HG02870 (cell line): ENCODE data around the gene CYP19A1.
"Not testable (repeated sequence)": the region's sequence is repeated elsewhere in the genome, so short reads cannot be mapped to it uniquely, and the experiment has no call there.

ENCODE experiments used
- ATAC-seq: cut with Tn5 transposase; IDR thresholded peaks from one replicate; pipeline ENCODE4 v1.9.1; 2021; ENCODE audit warnings: mild to moderate bottlenecking, moderate library complexity; ENCODE audit not compliant: unreplicated experiment

CYP19A1 gene

DNA sequence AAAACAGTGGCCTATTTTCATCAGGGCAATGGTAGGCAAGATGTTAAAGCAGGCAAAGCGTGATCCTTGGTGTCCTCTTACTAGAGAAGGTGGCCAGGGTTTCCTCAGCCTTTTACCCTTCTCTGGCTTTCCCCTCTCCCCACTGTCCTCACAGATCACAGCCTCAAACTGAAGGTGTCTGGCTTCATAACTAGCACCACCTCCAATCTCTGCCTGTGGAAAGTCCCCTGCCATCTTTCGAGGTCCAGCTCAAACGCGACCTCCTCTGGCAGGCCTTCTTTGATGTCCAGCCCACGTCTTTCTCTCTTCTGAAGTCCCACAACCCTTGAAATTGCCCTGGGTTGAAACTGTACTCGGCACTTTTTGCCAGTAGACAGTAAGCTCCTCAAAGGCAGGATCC lies 35.9 kb downstream of the CYP19A1 start:
- ATAC-seq = no peak

DNA sequence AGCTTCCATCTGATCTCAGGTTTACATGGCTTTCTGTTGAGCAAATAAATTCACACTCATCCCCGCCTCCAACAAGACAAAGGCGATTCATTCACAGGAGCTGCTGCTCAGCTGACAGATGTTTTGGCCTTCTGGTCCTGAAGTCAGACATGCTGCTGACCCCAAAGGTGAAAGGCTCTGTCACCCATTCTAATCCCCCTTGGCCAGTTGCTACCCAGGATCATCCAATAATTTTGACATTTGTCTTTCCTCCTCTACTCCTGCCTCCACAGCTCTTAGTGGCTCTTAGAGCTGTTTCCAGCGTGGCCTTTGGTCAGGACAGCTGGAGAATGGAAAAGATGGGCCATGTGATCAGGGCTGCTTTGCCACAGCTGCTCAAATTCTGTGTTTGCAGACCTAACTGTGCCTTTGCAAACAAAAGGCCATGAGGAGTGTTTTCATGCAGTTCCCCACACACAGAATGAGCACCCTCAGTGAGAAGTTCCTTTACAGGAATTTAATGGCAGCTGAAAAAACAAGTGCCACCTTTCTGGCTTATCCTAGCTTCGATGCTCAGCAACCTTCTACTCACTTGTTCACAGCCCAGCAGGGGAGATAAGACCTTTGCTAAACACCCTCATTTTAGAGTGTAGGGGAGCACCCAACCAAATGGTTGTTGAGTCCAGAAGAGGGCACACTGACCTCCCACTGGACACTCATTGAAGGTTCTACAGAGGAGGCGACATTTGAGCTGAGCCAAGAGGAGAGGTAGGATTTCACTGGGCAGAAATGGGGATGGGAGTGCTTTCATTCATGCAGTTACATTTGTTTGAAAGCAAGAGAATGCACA lies 39.0 kb downstream of the CYP19A1 start:
- no peak for ATAC-seq

DNA sequence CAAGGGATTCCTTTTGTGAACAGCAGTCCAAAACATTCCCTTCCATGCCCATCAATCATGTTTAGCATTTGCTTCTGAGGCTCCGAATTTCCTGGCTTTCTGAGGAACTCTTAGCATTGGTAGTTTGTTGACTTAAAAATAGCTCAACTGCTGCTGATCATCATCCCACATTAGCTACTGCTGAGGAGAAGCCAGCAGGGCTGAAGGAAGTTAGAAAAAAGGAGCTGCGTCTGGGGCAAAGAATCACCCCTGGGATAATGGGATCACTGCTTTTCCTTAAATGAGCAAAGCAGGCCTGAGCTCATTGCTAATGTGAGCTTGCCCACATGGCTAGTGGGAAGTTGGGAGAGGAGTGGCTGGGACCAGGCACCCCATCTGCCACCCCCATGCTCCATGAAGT lies 39.8 kb downstream of the CYP19A1 start:
- no peak for ATAC-seq

DNA sequence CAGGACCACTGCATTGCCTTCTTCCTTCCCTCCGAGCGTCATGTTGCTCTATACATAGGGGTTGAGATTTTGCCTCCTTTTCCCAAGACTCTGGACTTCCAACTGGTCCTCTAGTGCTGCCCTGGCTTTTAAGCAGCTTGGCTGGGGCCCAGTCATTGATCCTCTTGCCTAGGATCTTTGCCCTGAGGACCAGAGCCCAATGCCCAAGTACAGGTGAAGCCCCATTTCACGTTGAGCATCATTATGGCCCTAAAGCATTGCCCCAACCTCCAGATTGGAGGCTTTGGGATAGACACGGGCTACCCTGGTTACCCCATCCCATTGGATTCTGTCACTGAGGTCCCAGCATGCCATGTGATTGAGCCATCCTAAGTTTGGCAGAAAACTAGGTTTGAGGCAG lies 47.7 kb downstream of the CYP19A1 start:
- no peak for ATAC-seq

DNA sequence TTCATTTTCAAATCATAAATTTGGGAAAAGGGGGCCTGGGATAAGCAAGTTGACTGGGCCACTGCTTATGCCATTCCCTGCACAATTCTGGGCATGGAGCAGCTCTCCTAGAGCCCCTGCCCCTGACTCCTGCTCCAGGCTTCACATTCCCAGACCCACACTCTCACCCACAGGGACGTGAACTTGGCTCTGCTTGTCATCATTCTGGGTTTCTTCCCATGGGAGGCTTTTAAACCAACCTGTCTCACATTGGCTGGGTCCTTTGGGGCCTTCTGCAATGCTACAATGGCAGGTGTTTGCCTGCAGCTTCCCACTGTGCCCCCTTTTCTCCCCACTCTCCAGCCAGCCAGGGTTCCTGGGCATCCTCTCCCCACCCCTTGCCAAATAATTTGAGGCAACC lies 49.1 kb downstream of the CYP19A1 start:
- no peak for ATAC-seq

DNA sequence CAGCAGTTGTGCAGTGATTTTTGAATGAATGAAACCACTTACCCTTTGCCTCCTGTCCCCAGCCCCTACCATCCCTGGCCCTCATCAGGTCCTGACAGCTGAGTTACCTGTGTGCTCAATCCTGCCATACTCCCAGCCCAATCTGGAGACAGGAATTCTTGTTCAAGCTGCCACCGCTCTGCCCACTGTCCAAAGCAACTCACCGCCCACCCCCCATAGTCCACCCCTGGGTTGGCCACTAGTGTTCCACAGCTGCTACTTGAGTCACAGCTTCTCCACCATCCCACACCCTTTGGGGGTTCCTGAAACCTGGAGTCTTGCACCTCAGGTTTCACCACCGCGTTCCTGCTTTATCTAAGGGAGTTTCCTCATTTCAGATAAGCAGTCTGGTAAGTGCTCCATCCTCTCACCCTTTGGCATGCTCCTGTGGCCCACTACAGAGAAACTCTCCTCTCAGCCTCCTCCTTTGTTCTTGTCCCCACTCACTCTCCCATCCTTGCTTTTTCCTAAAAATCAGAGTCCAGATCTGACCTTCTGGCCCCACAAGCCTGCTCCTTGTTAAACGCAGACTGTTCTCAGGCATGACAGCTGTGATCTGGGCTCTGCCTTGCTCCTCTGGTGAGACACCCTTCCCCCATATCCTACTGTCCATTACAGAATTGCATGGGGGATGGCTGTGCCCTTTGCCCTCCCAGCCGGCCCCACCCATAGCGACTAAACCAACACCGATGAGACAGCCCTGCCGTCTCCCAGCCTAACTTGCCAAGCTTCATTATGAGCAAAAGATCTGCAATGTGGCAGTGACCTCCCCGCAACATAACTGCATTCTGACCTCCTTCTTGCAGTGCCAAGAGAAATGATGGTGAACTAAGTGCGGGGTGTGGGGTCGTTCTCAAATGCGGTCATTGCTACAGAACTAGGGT lies 50.0 kb downstream of the CYP19A1 start:
- ATAC-seq = no peak

DNA sequence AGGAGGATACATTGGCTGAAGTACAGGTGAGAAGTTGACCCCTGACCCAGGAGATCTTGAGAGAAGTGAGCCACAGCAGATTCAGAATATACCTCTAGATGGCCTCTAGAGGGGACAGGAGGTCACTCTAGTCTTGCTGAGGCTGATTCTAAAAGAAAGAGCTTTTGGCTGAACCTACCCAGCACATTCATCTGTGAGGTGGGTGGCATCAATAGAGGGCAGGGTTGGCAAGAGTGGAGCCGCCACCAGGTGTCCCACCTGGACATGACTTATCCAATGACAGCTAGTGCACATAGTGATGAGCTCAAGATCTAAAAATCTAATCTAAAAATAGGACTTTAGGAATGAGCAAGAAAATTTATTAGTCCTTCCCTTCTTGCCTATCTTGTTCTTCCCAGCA lies 51.6 kb downstream of the CYP19A1 start:
- ATAC-seq = no peak

DNA sequence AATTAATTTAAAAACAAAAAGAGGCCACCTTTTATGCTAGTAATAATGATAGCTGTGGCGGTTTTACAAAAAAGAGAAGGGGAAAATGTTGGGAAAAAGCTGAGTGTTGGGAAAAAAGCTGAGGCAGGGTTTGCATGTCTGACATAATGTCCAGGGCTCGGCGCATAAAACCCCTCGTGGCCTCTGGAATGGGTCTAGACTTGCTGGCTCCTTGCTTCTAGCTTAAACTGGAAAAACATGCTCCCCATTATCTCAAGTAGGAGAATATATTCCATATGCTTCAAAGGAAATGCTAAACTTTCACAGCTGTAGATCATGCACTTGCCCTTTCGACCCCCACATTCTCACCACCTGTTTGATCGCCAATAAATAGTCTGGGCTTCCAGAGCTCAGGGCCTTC lies 53.0 kb downstream of the CYP19A1 start:
- ATAC-seq = no peak

DNA sequence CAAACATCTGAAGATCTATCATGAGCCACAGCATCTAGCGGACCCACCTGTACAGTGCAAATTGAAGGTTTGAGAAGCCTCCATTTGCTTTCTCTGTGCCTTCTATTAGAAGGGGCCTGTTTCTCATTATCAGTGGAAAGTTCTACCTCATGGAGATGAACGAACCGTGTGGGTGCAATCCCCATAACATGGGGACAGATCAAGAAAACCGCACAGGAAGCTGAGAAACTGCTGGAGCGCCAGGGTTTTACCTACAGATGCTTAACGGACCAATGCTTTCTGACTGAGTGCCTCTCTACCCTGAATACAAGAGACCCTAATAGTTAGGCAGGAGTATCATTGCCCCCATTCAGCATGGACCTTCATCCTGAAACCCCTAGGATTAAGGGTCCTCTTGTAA lies 53.5 kb downstream of the CYP19A1 start:
- no peak for ATAC-seq

DNA sequence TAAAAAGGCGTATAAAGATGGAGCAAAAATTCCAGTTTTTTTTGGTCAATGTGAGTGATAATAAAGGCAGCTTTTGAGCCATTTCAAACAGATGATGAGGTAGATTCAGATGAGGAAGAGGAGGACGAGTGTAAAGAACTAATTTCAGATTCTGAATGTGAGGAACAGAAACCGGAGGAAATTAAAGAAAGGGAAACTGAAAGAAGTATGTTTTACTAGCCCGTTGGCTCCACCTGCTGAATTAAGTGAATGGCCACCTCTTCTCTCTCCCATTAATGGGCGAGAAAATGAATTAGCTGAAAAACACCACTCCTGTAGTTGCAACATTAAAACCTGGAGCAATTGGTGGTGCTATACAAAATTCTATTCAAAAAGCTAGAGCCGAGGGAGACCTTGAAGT lies 55.4 kb downstream of the CYP19A1 start:
- no peak for ATAC-seq

DNA sequence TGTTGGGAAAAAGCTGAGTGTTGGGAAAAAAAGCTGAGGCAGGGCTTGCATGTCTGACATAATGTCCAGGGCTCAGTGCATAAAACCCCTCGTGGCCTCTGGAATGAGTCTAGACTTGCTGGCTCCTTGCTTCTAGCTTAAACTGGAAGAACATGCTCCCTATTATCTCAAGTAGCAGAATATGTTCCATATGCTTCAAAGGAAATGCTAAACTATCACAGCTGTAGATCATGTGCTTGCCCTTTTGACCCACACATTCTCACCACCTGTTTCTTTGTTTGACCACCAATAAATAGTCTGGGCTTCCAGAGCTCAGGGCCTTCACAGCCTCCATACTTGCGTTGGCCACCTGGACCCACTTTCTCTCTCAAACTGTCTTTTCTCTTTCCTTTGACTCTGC lies 56.2 kb downstream of the CYP19A1 start:
- ATAC-seq = not testable (repeated sequence)

DNA sequence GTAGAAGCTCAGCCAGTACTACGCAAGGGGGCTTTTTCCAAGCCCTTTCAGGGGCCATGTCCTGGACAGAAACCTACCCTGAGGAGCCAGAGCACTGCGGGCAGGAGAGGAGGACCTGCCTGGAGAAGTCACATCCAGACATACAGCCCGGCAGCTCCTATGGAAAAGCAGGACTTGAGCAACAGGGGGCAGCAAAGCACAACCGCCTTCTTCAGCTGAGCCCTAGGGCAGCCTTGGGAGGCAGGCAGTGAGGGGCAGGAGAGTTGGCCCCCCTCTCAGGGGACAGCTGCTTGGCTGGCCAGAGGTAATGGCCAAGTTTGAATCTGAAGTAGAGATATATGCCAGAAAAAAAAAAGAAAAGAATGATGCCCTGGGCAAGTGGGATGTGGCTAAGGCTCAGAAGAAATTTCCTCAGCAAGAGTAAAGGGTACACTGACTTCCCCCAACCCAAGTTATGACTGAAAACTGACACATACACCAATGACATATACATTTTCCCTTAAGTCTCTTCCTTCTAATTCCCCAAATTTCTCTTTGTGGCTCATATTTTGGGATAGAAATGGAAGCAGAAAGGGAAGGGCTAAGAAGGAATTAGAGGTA lies 56.9 kb downstream of the CYP19A1 start:
- no peak for ATAC-seq

DNA sequence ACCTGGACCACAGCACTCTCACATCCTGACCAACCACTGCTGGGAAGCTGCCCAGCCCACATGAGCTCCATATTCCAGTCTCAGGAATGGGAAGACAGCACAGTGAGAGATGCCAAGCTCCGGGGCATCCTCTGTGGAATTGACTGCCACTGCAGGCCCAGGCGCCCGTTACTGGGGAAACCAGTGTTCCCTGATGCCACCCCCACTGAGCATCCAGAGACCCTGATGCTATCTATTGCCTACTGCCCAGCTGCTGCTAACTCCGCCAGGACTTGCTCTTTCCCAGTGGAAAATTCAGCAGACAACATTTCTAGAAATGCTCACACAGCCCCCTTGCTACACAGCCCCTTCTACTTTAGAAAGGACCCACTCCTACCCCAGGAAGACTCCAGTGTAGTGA lies 57.6 kb downstream of the CYP19A1 start:
- ATAC-seq = no peak

DNA sequence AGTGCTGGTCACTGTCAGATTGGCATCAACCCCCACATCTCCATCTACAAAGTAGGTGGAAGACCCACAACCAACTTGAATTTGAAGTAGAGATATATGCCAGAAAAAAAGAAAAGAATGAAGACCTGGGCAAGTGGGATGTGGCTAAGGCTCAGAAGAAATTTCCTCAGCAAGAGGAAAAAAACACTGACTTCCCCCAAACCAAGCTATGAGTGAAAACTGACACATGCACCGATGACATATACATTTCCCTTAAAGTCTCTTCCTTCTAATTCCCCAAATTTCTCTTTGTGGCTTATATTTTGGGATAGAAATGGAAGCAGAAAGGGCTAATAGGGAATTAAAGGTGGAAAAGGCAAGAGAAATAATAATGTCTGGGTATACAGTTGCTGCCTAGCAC lies 59.0 kb downstream of the CYP19A1 start:
- no peak for ATAC-seq

DNA sequence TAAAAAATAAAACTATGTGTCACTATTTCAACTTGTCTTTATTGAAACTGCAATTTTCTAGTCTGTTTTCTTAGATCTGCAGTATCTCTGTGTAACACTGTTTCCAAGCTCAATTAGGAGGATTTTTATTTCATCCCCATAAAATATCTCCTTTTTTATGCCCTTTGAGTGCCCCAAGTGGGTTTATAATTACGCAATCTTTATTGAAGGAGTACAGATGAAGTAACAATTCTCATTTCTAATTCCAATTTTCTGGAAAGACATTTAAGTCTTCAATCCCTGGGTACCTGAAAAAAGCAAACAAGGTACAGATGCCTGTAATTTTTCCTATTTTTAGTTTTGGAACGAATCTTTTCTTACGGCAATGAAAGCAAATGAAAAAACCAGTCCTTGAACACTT lies 61.3 kb downstream of the CYP19A1 start:
- no peak for ATAC-seq

DNA sequence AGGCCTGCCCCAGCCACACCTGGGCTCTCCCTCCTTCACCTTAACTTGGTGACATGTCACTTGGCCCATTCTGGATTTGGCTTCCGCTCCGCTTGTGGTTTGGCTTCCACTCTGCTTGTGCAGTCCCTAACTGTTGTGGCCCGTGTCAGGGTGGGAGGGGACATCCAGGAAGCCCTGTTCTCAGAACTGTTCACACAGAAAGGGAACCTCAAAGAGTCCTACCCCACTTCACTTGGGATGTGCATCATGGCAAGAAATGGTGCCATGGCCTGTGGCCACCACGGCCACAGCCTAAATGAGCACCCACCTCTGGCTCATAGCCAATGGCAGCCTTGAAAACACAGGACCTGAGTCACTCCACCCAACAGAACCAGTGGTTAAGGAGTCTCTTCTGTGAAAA lies 63.4 kb downstream of the CYP19A1 start:
- no peak for ATAC-seq

DNA sequence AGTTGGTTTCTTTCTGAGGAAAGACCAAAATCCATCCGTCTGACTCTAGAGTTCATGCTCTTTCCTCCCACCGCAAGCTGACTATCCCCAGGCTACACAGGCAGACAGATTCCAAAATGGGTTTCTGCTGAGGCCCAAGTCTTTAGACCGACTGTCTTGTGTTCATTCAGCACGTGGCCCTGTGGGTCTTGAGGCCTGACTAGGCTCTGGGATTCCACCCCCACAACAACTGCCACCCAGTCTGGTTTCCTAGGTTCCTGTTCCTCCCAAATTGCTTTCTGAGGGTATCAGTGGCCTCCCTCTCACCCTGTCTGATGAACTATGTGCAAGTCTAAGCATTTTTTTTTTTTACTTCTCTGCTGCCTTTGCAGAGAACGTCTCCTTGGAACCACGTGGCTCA lies 67.7 kb downstream of the CYP19A1 start:
- ATAC-seq = no peak

DNA sequence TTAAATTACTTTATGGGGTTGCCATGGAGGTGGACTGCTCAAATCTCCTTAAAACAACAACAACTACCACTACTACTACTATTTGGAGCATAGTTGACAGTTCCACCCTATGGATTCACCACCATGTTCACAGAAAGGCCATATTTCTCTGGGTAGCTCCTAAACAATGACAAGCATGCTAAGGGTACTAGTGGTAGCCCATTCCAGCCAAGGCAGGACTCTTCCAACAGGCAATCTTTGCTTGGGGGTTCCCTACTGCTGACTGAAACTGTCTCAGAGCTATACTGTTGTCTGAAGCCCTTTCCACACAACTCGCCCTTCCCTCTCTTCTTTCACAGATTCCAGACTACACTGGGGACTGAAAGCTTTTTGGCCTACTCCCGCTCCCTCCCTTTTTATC lies 68.9 kb downstream of the CYP19A1 start:
- ATAC-seq = no peak

DNA sequence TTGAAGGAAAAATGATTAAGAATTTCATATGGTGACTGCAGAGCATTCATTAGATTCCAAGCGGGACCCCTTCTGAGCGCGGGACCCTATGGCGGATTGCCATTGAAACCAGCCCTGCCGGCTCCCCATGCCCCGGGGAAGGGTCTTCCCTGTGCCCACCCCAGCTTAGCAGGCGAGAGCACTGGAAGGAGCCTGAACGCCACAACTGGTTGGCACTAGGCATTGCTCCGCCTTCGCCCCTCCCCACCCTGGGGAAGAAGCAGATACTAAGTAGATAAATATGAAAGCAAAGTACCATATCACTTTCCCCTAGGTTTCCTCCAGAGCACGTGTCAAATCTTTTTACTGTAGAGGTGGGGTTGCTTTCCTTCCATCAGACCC lies 70.7 kb downstream of the CYP19A1 start:
- ATAC-seq = no peak

DNA sequence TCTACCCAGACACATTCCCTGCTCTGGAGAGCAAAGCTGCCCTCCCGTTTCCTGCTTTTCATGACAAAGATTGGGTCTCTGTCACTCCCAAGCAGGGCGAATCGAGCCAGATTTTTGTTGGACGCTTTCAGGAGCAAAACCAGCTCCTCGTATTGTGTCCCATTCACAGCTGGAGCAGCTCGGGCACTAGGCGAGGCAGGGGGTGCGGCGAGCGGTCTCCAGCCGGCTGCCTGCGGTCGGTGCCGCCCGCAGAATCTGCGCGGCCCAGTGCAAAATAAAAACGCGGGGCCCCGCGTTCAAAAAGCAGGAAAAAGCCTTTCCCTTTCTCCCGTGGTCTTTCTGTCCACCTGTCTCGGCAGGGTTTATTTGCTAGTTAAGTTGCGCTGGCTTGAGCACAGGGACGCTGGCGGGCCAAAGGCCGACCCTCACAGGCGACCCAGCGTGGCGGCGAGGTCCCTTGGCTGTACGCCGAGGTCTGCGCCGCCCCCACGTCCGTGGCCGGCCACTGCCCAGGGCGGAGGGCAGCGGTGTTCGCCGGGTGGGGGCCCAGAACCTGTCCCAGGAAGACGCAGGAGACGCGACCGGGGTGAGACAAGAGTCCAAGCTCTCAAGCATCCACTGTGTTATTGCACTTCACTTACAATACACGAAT lies 71.2 kb downstream of the CYP19A1 start:
- ATAC-seq = no peak

DNA sequence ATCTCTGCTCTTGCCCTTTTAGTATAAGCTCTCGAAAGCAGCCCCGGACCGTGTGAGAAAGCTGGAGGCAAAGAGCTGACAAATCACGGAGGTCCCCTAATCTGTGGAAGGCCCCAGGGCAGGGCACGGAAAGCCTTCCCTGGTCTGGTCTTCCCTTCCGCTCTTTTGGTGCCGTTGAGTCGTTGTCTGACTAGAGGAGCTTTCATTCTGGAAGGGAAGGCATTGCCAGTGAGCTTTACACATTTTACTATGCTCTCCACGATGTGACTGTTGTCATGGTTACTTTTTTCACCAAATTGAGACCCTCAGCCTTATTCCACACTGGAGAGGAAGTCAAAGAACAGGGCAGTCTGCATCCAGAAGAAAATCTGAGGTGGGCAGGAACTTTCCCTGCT lies 71.7 kb downstream of the CYP19A1 start:
- ATAC-seq = no peak
